GM21825 (cell line): ENCODE results near the gene TSR3.

Experiments used
- ATAC-seq: cut with Tn5 transposase; IDR thresholded peaks from one replicate; pipeline ENCODE4 v1.9.1; 2021; ENCODE audit warnings: mild to moderate bottlenecking, moderate library complexity; ENCODE audit not compliant: unreplicated experiment

TSR3 gene

DNA sequence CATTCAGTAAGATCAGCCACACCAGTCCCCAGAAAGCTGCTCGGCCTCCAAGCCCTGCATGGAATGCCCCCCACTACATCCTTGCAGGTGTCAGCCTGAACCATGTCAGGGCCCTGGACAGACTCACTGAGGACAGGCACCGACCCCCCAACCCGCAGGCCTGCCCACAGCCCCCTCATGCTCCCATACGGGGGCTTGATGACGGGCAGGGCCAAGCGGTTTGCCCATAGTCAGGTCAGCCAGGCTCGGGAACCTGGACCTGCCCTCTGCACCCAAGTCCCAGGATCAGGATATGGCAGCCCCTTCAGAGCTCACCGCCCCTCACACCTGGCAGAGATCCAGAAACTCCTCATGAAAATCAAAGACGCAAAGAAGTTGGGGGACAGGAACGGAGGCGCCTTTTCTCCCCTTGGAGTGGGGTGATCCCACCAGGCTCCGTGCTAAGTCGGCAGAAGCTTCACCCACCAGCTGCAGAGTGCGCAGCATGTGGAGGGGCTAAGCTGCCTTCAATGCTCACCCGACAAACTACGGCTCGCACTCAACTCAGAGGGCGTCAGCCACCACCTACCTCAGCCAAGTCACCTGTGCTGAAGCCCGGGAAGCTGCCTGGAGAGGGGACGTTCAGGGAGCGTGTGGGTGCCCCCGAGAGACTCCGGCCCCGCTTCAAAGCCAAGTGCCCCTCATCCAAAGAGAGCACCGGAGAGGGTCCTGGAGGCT is 26.6 kb upstream of the TSR3 start:
- ATAC-seq: no peak

- ATAC-seq: no peak
Measured at GRCh38 chr16:1377406-1378010, 25.8 kb upstream of the TSR3 start.

GRCh38 chr16:1375741-1376410 is 24.2 kb upstream of the TSR3 start:
- no peak for ATAC-seq

DNA sequence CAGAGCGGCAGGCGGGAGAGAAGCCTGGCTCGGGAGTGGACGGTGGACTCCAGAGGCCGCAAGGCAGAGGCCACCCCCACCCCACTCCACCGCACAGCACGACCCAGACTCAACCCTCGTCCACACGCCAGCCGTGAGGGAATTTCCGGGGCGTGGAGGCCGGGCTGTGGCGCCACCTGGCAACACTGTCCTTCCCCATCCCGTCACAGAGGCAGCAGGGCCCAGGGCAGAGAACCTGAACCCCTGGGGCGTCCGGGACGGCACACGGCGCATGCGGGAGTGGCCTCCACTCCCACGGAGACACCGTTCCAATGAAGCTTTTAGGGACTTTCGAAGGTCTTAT is 23.6 kb upstream of the TSR3 start:
- ATAC-seq: no peak

GRCh38 chr16:1374418-1375297 is 23.0 kb upstream of the TSR3 start:
- ATAC-seq: no peak

DNA sequence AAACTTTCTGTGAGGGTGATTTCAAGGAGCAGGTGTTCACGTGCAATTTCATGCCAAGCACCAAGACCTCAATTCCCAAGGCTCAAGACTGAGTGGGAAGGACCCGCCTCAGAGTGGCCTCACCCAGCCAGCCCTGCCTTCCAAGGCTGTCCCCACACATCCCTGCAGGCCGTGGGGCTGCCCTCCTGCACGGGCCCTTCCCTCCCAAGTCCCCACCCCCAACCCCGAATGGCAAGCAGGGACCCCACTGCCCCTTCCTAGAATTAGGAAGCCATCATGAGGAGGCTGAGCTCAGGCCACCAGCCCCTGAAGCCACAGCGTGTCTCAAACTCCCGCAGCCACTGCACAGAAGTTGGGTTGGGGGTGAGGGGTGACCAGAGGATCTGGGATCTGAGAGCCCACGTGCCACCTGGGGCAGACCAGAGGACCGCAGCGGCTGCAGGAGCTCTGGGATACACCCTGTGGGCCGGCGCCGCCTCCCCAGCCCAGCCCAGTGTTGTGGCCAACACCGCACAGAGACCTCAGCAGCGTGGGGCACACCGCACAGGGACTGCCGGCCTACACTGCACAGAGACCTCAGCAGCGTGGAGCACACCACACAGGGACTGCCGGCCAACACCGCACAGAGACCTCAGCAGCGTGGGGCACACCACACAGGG is 20.7 kb upstream of the TSR3 start:
- ATAC-seq: no peak

- no peak for ATAC-seq
Measured at GRCh38 chr16:1371054-1371978, 19.6 kb upstream of the TSR3 start.

DNA sequence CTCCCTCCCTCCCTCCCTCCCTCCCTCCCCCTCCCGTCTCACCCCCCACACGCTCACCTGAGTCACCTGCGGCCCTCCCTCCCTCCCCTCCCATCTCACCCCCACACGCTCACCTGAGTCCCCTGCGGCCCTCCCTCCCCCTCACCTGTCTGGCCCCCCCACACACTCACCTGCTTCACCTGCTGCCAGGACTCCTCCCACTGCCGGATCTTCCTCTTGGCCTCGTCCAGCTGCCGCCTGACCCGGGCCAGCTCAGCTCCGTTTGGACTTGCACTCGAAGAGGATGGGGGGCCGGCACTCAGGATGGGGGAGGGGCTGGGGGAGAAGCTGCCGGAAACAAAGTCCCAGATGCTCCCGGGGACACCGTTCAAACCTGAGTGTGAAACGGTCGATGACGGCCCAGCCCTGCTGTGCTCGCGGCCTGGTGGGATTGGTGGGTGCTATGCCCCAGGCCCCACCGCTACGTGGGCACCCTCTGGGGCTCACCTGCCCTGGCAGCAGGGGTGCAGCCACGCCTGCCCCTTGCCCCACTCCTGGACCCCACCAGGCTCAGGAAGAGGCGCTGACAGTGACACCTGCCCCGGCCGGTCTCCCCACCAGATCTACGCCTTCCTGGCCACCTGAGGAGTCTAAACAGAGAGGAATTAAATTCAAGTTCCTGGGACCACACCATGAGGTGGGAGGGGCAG is 16.0 kb upstream of the TSR3 start:
- no peak for ATAC-seq

- ATAC-seq: no peak
Measured at GRCh38 chr16:1366712-1367299, 15.1 kb upstream of the TSR3 start.

DNA sequence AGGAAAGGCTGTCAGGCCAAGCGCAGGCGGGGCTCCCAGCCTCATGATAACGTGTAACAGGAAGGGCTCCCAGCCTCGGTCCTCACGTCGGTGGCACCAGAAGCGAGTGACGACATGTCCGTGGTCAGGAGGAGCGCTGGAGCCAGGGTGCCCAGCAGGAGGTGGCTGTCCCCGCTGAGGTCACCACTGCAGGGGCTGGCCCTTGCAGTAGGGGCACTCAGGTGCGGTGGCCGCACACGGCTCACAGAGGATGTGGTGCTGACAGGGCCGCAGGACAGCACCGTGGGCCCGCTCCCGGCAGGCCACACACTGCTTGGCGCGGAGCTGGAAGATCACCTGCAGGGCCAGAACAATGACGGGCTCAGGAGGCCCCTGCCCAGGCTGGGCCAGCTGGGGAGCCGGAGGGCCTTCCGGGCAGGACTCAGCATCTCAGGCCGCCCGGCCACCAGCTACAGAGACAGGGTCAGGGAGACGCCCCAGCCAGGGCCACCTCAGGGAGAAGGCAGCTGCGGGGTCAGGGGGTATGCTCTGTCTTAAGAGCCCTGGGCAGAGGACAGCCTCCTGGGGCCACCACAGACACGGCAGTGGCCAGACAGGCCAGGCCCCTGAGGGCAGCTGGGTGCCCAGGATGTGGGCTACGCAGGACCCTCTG is 14.5 kb upstream of the TSR3 start:
- no peak for ATAC-seq

DNA sequence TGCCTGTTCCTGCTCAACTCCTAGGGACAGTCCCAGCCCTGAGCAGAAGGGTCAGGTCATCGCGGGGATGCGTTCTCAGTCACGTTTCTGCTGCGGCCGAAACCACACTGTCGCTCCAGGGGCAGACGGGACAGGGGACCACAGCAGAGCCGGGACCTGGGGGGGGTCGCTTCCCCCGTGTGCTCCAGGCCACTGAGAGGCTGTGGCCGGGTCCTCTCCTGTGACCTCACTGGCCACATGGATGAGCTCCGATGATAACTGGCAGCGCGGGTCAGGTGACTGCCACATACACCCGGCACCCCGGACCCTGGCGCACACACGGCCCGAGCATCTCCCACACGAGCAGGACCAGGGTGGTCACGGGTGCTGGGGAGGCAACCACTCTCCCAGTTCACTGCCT is 12.8 kb upstream of the TSR3 start:
- no peak for ATAC-seq

GRCh38 chr16:1363501-1364041 is 11.9 kb upstream of the TSR3 start:
- no peak for ATAC-seq

- ATAC-seq: no peak
Measured at GRCh38 chr16:1362807-1363206, 11.1 kb upstream of the TSR3 start.

- no peak for ATAC-seq
Measured at GRCh38 chr16:1361685-1362360, 10.1 kb upstream of the TSR3 start.

DNA sequence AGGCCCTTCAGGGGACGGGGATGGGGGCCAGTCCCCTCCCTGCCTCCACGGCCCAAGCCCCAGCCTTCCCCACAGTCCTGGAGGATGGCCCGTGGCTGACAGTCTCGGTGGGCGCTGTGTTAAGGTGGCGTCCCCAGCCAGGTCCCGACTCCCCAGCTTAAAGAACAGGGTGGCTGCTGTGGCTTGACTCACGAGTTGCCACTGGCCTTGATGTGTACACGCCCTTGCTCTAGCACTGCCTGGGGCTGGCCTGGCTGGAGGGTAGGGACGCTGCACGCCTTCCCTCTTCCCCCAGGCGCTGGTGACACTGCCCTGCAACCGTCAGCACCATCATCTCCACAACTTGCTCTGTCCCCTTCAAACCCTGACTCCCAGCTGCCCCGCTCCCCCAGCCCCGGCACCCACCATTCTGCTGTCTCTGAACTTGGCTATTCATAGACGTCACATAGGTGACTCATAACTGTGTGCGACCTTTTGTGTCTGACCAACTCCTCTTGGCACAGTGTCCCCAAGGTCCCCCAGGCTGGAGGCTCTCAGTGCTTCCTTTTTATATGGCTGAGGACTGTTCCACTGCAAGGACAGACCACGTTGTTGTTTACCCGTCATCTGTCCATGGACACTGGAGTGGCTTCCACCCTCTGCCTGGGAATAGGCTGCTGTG is 6.4 kb upstream of the TSR3 start:
- no peak for ATAC-seq

- no peak for ATAC-seq
Measured at GRCh38 chr16:1356061-1356900, 4.6 kb upstream of the TSR3 start.
